ENCODE results near the gene KSR1. TPM values are rescaled to one million over a fixed set of nuclear protein-coding genes. Genes with fewer than 3 reads are reported as not detected.

The KSR1 gene
- total RNA-seq, 1 experiment from 2014 or later = 88.9 TPM

DNA sequence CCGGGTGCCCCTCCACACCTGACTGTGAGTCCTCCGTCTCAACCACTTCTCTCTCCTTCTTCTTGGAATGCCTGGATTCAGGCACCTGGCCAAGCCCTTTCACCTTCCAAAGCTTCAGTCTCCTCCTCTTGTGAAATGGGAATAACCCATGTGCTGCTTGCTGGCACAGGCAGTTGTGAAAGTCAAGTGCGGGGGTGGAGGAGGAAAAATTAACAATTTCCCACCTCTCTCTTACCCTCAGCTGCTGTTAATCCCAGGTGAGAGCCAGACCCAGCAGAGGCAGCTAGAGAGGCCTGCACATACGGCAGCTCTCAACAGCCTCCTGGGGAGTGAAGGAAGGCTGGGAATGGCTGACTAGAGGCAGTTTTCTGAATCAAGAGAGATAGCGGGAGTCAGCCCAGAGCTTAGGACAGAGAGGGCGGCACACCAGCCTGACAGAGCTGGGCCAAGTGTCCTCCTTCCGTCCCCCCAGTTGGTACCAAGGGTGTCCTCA lies 96.8 kb downstream of the KSR1 start:
- peak overlapping the region; percentile 18 for H3K4me3 Mint-ChIP-seq (ENCODE audit: unreplicated experiment)
- H3K9me3 ChIP-seq = no peaks in the 10 kb centered on the region
- peaks cover 39% of the 10 kb centered on the region for H3K36me3 Mint-ChIP-seq (ENCODE audit: insufficient read depth, unreplicated experiment)
- DNase-seq = no peak
- intact Hi-C loops (cut with micrococcal nuclease; ENCODE audit: unreplicated experiment) = loop anchor here (2.0 to 5.0 kb wide), 3 partner anchors 26 to 101 kb away; no protein-coding TSS in a partner anchor
- CTCF ChIA-PET = interaction anchor here (1.1 to 1.9 kb wide), 7 partner anchors 15 to 98 kb away, joined by 3 to 8 read pairs (median 4); partner anchors contain the start of gene KSR1
- no peaks in the 10 kb centered on the region for H3K9me3 Mint-ChIP-seq (ENCODE audit: unreplicated experiment)
- H3K36me3 ChIP-seq (ENCODE audit: control insufficient read depth, insufficient read depth, low read length) = peaks cover 11% of the 10 kb centered on the region; the same call in 1 of the 2 replicates
- H3K27me3 Mint-ChIP-seq (ENCODE audit: insufficient read depth, unreplicated experiment) = no peaks in the 10 kb centered on the region
- POLR2A ChIA-PET = no interaction called here
- no peaks in the 10 kb centered on the region for H3K27me3 ChIP-seq (replicated peaks; ENCODE audit: control insufficient read depth, insufficient read depth, low read length)
- H3K27ac Mint-ChIP-seq (ENCODE audit: unreplicated experiment) = peak overlapping the region; percentile 86
- peaks cover 43% of the 10 kb centered on the region for H3K4me1 Mint-ChIP-seq (ENCODE audit: low read depth, unreplicated experiment)
- no peak overlapping the region for H3K4me3 ChIP-seq (ENCODE audit: low read depth, low read length)
- BruUV-seq (replicated peaks) = no TSS peak
- TF ChIP-seq, protein P1, sequence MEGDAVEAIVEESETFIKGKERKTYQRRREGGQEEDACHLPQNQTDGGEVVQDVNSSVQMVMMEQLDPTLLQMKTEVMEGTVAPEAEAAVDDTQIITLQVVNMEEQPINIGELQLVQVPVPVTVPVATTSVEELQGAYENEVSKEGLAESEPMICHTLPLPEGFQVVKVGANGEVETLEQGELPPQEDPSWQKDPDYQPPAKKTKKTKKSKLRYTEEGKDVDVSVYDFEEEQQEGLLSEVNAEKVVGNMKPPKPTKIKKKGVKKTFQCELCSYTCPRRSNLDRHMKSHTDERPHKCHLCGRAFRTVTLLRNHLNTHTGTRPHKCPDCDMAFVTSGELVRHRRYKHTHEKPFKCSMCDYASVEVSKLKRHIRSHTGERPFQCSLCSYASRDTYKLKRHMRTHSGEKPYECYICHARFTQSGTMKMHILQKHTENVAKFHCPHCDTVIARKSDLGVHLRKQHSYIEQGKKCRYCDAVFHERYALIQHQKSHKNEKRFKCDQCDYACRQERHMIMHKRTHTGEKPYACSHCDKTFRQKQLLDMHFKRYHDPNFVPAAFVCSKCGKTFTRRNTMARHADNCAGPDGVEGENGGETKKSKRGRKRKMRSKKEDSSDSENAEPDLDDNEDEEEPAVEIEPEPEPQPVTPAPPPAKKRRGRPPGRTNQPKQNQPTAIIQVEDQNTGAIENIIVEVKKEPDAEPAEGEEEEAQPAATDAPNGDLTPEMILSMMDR (IDR thresholded peaks at IDR 0.05; ENCODE audit: insufficient read depth in 1 of 2, low read depth in 1 of 2, low read length in 1 of 2, severe bottlenecking in 1 of 2, unreplicated experiment in 1 of 2) = no peak
- peaks cover 45% of the 10 kb centered on the region for H3K4me1 ChIP-seq

DNA sequence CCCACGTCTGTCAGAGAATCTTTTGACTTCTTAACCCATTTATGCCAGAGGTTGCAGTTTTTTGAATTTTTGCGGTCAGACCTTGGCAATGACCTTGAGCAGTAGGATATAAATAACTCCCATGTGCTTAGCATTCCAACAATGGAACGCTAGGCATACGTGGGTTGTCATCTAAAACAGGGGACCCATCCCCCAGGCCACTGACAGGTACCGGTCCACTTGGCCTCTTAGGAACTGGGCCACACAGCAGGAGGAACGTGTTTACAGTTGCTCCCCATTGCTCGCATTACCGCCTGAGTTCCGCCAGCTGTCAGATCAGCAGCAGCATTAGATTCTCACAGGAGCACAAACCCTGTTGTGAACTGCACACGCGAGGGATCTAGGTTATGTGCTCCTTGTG lies 97.9 kb downstream of the KSR1 start:
- DNase-seq = no peak
- peaks cover 51% of the 10 kb centered on the region for H3K4me1 ChIP-seq
- H3K36me3 ChIP-seq (ENCODE audit: control insufficient read depth, insufficient read depth, low read length) = peaks cover 10% of the 10 kb centered on the region; the same call in 1 of the 2 replicates
- Mint-ChIP-seq H3K27ac (ENCODE audit: unreplicated experiment) (peak overlapping the region; percentile 86), H3K36me3 (ENCODE audit: insufficient read depth, unreplicated experiment) (peaks cover 50% of the 10 kb centered on the region), H3K27me3 (ENCODE audit: insufficient read depth, unreplicated experiment) (no peaks in the 10 kb centered on the region), H3K4me1 (ENCODE audit: low read depth, unreplicated experiment) (peaks cover 54% of the 10 kb centered on the region), H3K4me3 (ENCODE audit: unreplicated experiment) (no peak overlapping the region), H3K9me3 (ENCODE audit: unreplicated experiment) (no peaks in the 10 kb centered on the region)
- no peaks in the 10 kb centered on the region for H3K27me3 ChIP-seq (replicated peaks; ENCODE audit: control insufficient read depth, insufficient read depth, low read length)
- TF ChIP-seq, protein P1 (IDR thresholded peaks at IDR 0.05; ENCODE audit: insufficient read depth in 1 of 2, low read depth in 1 of 2, low read length in 1 of 2, severe bottlenecking in 1 of 2, unreplicated experiment in 1 of 2) = no peak
- ChIA-PET CTCF (interaction anchor here (1.2 kb wide), 1 partner anchor 14 kb away, joined by 4 read pairs; no protein-coding TSS in a partner anchor), POLR2A (no interaction called here)
- intact Hi-C loops (cut with micrococcal nuclease; ENCODE audit: unreplicated experiment) = loop anchor here (5.0 kb wide), 1 partner anchor 102 kb away; no protein-coding TSS in a partner anchor
- H3K9me3 ChIP-seq = no peaks in the 10 kb centered on the region
- no TSS peak for BruUV-seq (replicated peaks)
- H3K4me3 ChIP-seq (ENCODE audit: low read depth, low read length) = no peak overlapping the region

DNA sequence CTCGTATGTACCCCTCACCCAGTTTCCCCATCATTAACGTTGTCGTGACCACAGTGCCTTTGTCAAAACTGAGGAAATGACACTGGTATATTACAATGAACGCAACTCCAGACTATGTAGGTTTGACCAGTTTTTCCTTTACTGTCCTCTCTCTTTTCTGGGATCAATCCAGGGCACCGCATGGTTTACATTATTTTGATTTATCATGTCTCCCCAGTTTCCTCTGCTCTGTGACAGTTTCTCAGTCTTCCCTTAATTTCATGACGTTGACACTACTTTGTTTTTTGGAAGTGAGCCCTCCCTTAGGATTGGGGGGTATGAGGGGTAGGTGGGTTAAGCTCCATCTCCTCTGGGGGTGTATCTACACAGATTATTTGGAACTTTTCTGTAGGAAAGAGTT lies 98.7 kb downstream of the KSR1 start:
- ChIA-PET CTCF (no interaction called here), POLR2A (no interaction called here)
- no peaks in the 10 kb centered on the region for H3K9me3 ChIP-seq
- peaks cover 50% of the 10 kb centered on the region for H3K36me3 Mint-ChIP-seq (ENCODE audit: insufficient read depth, unreplicated experiment)
- no peak overlapping the region for H3K4me3 ChIP-seq (ENCODE audit: low read depth, low read length)
- H3K9me3 Mint-ChIP-seq (ENCODE audit: unreplicated experiment) = no peaks in the 10 kb centered on the region
- no peak overlapping the region for H3K4me3 Mint-ChIP-seq (ENCODE audit: unreplicated experiment)
- no TSS peak for BruUV-seq (replicated peaks)
- H3K27me3 Mint-ChIP-seq (ENCODE audit: insufficient read depth, unreplicated experiment) = no peaks in the 10 kb centered on the region
- peaks cover 51% of the 10 kb centered on the region for H3K4me1 ChIP-seq
- peak overlapping the region; percentile 2 for H3K27ac Mint-ChIP-seq (ENCODE audit: unreplicated experiment)
- intact Hi-C loops (cut with micrococcal nuclease; ENCODE audit: unreplicated experiment) = loop anchor here (5.0 kb wide), 1 partner anchor 103 kb away; no protein-coding TSS in a partner anchor
- TF ChIP-seq, protein P1 (IDR thresholded peaks at IDR 0.05; ENCODE audit: insufficient read depth in 1 of 2, low read depth in 1 of 2, low read length in 1 of 2, severe bottlenecking in 1 of 2, unreplicated experiment in 1 of 2) = no peak
- no peaks in the 10 kb centered on the region for H3K27me3 ChIP-seq (replicated peaks; ENCODE audit: control insufficient read depth, insufficient read depth, low read length)
- peaks cover 5% of the 10 kb centered on the region; the same call in 1 of the 2 replicates for H3K36me3 ChIP-seq (ENCODE audit: control insufficient read depth, insufficient read depth, low read length)
- no peak for DNase-seq
- peaks cover 61% of the 10 kb centered on the region for H3K4me1 Mint-ChIP-seq (ENCODE audit: low read depth, unreplicated experiment)

Measured in Caco-2 (cell line).